IMR-90 (cell line): ENCODE results near the gene SELENOM. TPM values are rescaled to one million over a fixed set of nuclear protein-coding genes. Genes with fewer than 3 reads are reported as not detected.

Experiments used
- ATAC-seq: fragments of 200-7000 bp; cut with Tn5 transposase; 2 replicates; pipeline ENCODE4 v1.9.1; 2020; ENCODE audit warnings: low read depth, mild to moderate bottlenecking, moderate library complexity
- BruUV-seq: library from RNA; stranded (reverse); fragments of 400-500 nt; replicated peaks from 2 replicates; lab custom pipeline; 2021; lab: Mats Ljungman, UMichigan
- CTCF ChIA-PET: fragments of 300-600 bp; formaldehyde crosslinking; extraction: SDS; loops from one replicate; lab custom pipeline; 2021; ENCODE audit warnings: antibody characterized with exemption; lab: Yijun Ruan, JAX
- POLR2A ChIA-PET: fragments of 300-600 bp; sonication (Branson Sonifier 250); formaldehyde crosslinking; loops from one replicate; lab custom pipeline; 2022; ENCODE audit warnings: antibody characterized with exemption; ENCODE audit not compliant: unreplicated experiment; lab: Charles Lee
- DNase-seq: peaks from one replicate; pipeline ENCODE4 v3.0.0; 2013
- H2AFZ ChIP-seq: replicated peaks from 2 replicates; pipeline ENCODE3; 2013; ENCODE audit warnings: low read length, mild to moderate bottlenecking; ENCODE audit not compliant: poor library complexity
- H2AK5ac ChIP-seq: 2 replicates; pipeline ENCODE4 v1.6.1; 2013; ENCODE audit warnings: low read depth, low read length, inconsistent platforms
- H2AK9ac ChIP-seq: replicated peaks from 2 replicates; pipeline ENCODE3; 2013; ENCODE audit warnings: mild to moderate bottlenecking, low read depth, low read length, moderate library complexity; ENCODE audit not compliant: poor library complexity
- H2BK120ac ChIP-seq: 2 replicates; pipeline ENCODE4 v1.6.1; 2013; ENCODE audit warnings: low read depth, low read length, inconsistent platforms
- H2BK15ac ChIP-seq: 3 replicates; pipeline ENCODE4 v1.6.1; 2013; ENCODE audit warnings: low read depth, low read length, inconsistent platforms
- H2BK20ac ChIP-seq: 2 replicates; pipeline ENCODE4 v1.6.1; 2013; ENCODE audit warnings: low read depth, mild to moderate bottlenecking, inconsistent platforms, low read length, moderate library complexity
- H2BK5ac ChIP-seq: 2 replicates; pipeline ENCODE4 v1.6.1; 2013; ENCODE audit warnings: mild to moderate bottlenecking, low read depth, low read length, inconsistent platforms; ENCODE audit not compliant: poor library complexity, severe bottlenecking
- H3K14ac ChIP-seq: replicated peaks from 2 replicates; pipeline ENCODE4 v1.6.1; 2013; ENCODE audit warnings: low read depth, low read length, inconsistent platforms
- H3K18ac ChIP-seq: 2 replicates; pipeline ENCODE4 v1.6.1; 2013; ENCODE audit warnings: low read depth, low read length, control low read depth
- H3K23ac ChIP-seq: 2 replicates; pipeline ENCODE4 v1.6.1; 2013; ENCODE audit warnings: low read depth, low read length, inconsistent platforms
- H3K27ac ChIP-seq: 2 replicates; pipeline ENCODE4 v1.5.1; 2013; ENCODE audit warnings: mild to moderate bottlenecking, control low read depth, low read length; ENCODE audit not compliant: insufficient read depth
- H3K27me3 ChIP-seq: 2 replicates; pipeline ENCODE4 v1.6.1; 2013; ENCODE audit warnings: low read length; ENCODE audit not compliant: control insufficient read depth, insufficient read depth
- H3K36me3 ChIP-seq: 2 replicates; pipeline ENCODE4 v1.6.1; 2013; ENCODE audit warnings: low read length, mixed read lengths; ENCODE audit not compliant: control insufficient read depth, insufficient read depth
- H3K4ac ChIP-seq: 2 replicates; pipeline ENCODE4 v1.6.1; 2013; ENCODE audit warnings: low read depth, low read length, inconsistent platforms
- H3K4me1 ChIP-seq: 2 replicates; pipeline ENCODE4 v1.6.1; 2013; ENCODE audit warnings: low read length, mixed read lengths; ENCODE audit not compliant: control insufficient read depth, insufficient read depth
- H3K4me2 ChIP-seq: 2 replicates; pipeline ENCODE4 v1.6.1; 2013; ENCODE audit warnings: low read depth, mild to moderate bottlenecking, control low read depth, low read length, moderate library complexity
- H3K4me3 ChIP-seq: 2 replicates; pipeline ENCODE4 v1.5.1; 2013; ENCODE audit warnings: low read depth, mild to moderate bottlenecking, control low read depth, low read length, moderate library complexity; ENCODE audit not compliant: insufficient read depth
- H3K56ac ChIP-seq: 2 replicates; pipeline ENCODE4 v1.6.1; 2013; ENCODE audit warnings: low read length, inconsistent platforms; ENCODE audit not compliant: insufficient read depth; ENCODE audit errors: extremely low read depth
- H3K79me1 ChIP-seq, 2 experiments: 2 replicates each; pipeline ENCODE4 v1.6.1; 2013; ENCODE audit warnings: low read length in 2 of 2, inconsistent platforms in 1 of 2, low read depth in 1 of 2
- H3K9ac ChIP-seq: 2 replicates; pipeline ENCODE4 v1.6.1; 2013; ENCODE audit warnings: low read depth, low read length, control low read depth
- H3K9me1 ChIP-seq: 2 replicates; pipeline ENCODE4 v1.6.1; 2013; ENCODE audit warnings: low read length, inconsistent platforms; ENCODE audit not compliant: insufficient read depth
- H3K9me3 ChIP-seq: 2 replicates; pipeline ENCODE4 v1.6.1; 2013; ENCODE audit warnings: low read length; ENCODE audit not compliant: control insufficient read depth, insufficient read depth
- H4K20me1 ChIP-seq: 2 replicates; pipeline ENCODE4 v1.6.1; 2013; ENCODE audit warnings: low read length, inconsistent platforms; ENCODE audit not compliant: insufficient read depth
- H4K5ac ChIP-seq: 2 replicates; pipeline ENCODE4 v1.6.1; 2013; ENCODE audit warnings: mild to moderate bottlenecking, low read depth, low read length, control low read depth
- H4K8ac ChIP-seq, 2 experiments: 2 replicates each; pipeline ENCODE4 v1.6.1; 2013; ENCODE audit warnings: low read depth in 2 of 2, low read length in 2 of 2, control low read depth in 1 of 2, inconsistent platforms in 1 of 2
- H4K91ac ChIP-seq: 2 replicates; pipeline ENCODE4 v1.6.1; 2013; ENCODE audit warnings: low read depth, low read length, inconsistent platforms; ENCODE audit not compliant: insufficient read depth
- BHLHE40 ChIP-seq: fragments of 150-350 bp; IDR thresholded peaks from 2 replicates; pipeline ENCODE4 v1.6.1; 2016; ENCODE audit warnings: mild to moderate bottlenecking, low read depth, low read length
- CHD1 ChIP-seq: IDR thresholded peaks from 2 replicates; pipeline ENCODE4 v1.6.1; 2012; ENCODE audit warnings: low read depth, low read length, improper control_type of control experiment
- FOS ChIP-seq: fragments of 150-350 bp; IDR thresholded peaks from 2 replicates; pipeline ENCODE4 v1.6.1; 2016; ENCODE audit warnings: low read depth, low read length
- MAZ ChIP-seq: IDR thresholded peaks from 2 replicates; pipeline ENCODE4 v1.6.1; 2012; ENCODE audit warnings: low read depth, mild to moderate bottlenecking, low read length, improper control_type of control experiment, moderate library complexity, borderline replicate concordance
- MXI1 ChIP-seq: IDR thresholded peaks from 2 replicates; pipeline ENCODE4 v1.6.1; 2012; ENCODE audit warnings: low read depth, mild to moderate bottlenecking, low read length, moderate library complexity, borderline replicate concordance
- NFE2L2 ChIP-seq: fragments of 150-350 bp; IDR thresholded peaks from 2 replicates; pipeline ENCODE4 v1.6.1; 2016; ENCODE audit warnings: low read depth, mild to moderate bottlenecking, low read length
- RCOR1 ChIP-seq: IDR thresholded peaks from 2 replicates; pipeline ENCODE4 v1.6.1; 2012; ENCODE audit warnings: mild to moderate bottlenecking, low read length, improper control_type of control experiment; ENCODE audit not compliant: insufficient replicate concordance
- SMC3 ChIP-seq: fragments of 150-350 bp; IDR thresholded peaks from 2 replicates; pipeline ENCODE4 v1.6.1; 2016; ENCODE audit warnings: low read depth, mild to moderate bottlenecking, antibody characterized with exemption, low read length, moderate library complexity
- WGBS, 2 experiments: methylation state at CpG; one replicate each; pipeline versions ENCODE4 v1.1.5 to v1.1.7; 2013; ENCODE audit warnings: missing lambda C conversion rate in 2 of 2; ENCODE audit not compliant: insufficient read length in 1 of 2; ENCODE audit errors: extremely low coverage in 2 of 2; 5-methylcytosine and 5-hydroxymethylcytosine counted together
- dilution Hi-C: fragments of 300-500 bp; cut with HindIII; formaldehyde crosslinking; loops from one replicate; pipeline ENCODE4 v1.14.3; 2018; ENCODE audit warnings: low sequenced_read_pairs; ENCODE audit not compliant: unreplicated experiment
- in situ Hi-C: fragments of 300-500 bp; cut with MboI; formaldehyde crosslinking; loops from 3 replicates; pipeline ENCODE4 v1.14.3; 2019; ENCODE audit warnings: low sequenced_read_pairs, inconsistent platforms, mixed read lengths
- intact Hi-C: fragments of 100-400 bp; cut with micrococcal nuclease; formaldehyde crosslinking; loops from 2 replicates; pipeline ENCODE4 v1.10.0; 2022
- polyA plus RNA-seq, 3 experiments: library from polyadenylated mRNA; depleted of rRNA; stranded (reverse); fragments of >200 nt; gene quantifications; 2 replicates each; pipeline ENCODE4 v1.2.3, GENCODE V29; 2012; ENCODE audit warnings: low replicate concordance in 1 of 3
- total RNA-seq: library from RNA; depleted of rRNA; stranded (reverse); fragments of >200 nt; gene quantifications from 2 replicates; pipeline ENCODE4 v1.2.3, GENCODE V29; 2012
- TF ChIP-seq, protein P1 (sequence below): fragments of 150-350 bp; IDR thresholded peaks from 2 replicates; pipeline ENCODE4 v1.6.1; 2016; ENCODE audit warnings: low read depth, mild to moderate bottlenecking, low read length, moderate library complexity, borderline replicate concordance

SELENOM gene
- total and polyA plus RNA-seq, 2 of the 4 experiments (the other 2 are of a cell fraction) = 46.2 to 270 TPM

DNA sequence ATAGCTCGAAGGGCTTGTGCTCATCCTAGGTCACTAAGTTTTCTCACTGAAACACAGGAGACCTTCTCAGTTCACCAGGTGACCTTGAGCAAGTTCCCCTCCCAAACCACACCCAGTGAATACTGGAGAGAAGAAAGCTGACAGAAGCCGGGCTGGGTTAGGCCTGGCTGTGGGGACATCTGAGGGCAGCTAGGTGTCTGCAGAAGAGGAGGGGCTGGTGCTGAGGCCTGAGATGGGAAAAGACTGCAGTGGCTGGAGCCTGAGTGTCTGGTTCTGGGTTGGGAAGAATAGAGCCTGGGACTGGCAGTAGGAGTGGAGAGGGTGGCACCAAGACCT, 14.8 kb upstream of the SELENOM start:
- no peak overlapping the region for H2AK9ac ChIP-seq
- H3K9ac ChIP-seq = no peak overlapping the region; the same call in 1 of the 2 replicates
- no peak overlapping the region for H3K14ac ChIP-seq
- no peak overlapping the region for H3K4me2 ChIP-seq
- no peaks in the 10 kb centered on the region for H3K9me3 ChIP-seq
- H3K36me3 ChIP-seq = no peaks in the 10 kb centered on the region
- no peak overlapping the region for H2BK15ac ChIP-seq
- no peaks in the 10 kb centered on the region for H4K20me1 ChIP-seq
- peaks cover 0 to 4% of the 10 kb centered on the region in 2 experiments; a peak in 1 of 4 replicates for H3K79me1 ChIP-seq
- H2AK5ac ChIP-seq = peak overlapping the region; percentile 75; the same call in 1 of the 2 replicates
- no peak for TF ChIP-seq RCOR1
- TF ChIP-seq SMC3 = no peak
- no peak for TF ChIP-seq NFE2L2
- TF ChIP-seq FOS = no peak
- TF ChIP-seq, protein P1, sequence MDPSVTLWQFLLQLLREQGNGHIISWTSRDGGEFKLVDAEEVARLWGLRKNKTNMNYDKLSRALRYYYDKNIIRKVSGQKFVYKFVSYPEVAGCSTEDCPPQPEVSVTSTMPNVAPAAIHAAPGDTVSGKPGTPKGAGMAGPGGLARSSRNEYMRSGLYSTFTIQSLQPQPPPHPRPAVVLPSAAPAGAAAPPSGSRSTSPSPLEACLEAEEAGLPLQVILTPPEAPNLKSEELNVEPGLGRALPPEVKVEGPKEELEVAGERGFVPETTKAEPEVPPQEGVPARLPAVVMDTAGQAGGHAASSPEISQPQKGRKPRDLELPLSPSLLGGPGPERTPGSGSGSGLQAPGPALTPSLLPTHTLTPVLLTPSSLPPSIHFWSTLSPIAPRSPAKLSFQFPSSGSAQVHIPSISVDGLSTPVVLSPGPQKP = no peak
- TF ChIP-seq BHLHE40 = no peak
- no peak for TF ChIP-seq CHD1
- TF ChIP-seq MAZ = no peak
- no peak for TF ChIP-seq MXI1
- dilution Hi-C loops (no loop called here), in situ Hi-C loops (no loop called here), intact Hi-C loops (no loop called here)
- H3K9me1 ChIP-seq = no peaks in the 10 kb centered on the region; the same call in 1 of the 2 replicates
- H3K4me1 ChIP-seq = peaks cover 5% of the 10 kb centered on the region
- H2AFZ ChIP-seq = peak overlapping the region; percentile 97
- no peak overlapping the region for H3K23ac ChIP-seq
- no peak overlapping the region; a peak in 1 of 4 replicates for H4K8ac ChIP-seq
- DNase-seq = no peak
- no peaks in the 10 kb centered on the region; the same call in 1 of the 2 replicates for H3K27me3 ChIP-seq
- no TSS peak for BruUV-seq
- no peak overlapping the region for H3K27ac ChIP-seq
- no peak overlapping the region for H2BK5ac ChIP-seq
- no peak overlapping the region for H2BK120ac ChIP-seq
- H4K91ac ChIP-seq = no peak overlapping the region
- no peak overlapping the region for H3K4ac ChIP-seq
- no CpG with 5 or more reads among the region's 2 CpGs for WGBS, 2 experiments
- H4K5ac ChIP-seq = no peak overlapping the region
- no peak overlapping the region for H3K18ac ChIP-seq
- CTCF ChIA-PET = no interaction called here
- POLR2A ChIA-PET = no interaction called here
- no peak overlapping the region for H2BK20ac ChIP-seq
- H3K56ac ChIP-seq = no peak overlapping the region
- no peak for ATAC-seq
- no peak overlapping the region for H3K4me3 ChIP-seq
